ENCODE data around the gene MFSD1.

DNA sequence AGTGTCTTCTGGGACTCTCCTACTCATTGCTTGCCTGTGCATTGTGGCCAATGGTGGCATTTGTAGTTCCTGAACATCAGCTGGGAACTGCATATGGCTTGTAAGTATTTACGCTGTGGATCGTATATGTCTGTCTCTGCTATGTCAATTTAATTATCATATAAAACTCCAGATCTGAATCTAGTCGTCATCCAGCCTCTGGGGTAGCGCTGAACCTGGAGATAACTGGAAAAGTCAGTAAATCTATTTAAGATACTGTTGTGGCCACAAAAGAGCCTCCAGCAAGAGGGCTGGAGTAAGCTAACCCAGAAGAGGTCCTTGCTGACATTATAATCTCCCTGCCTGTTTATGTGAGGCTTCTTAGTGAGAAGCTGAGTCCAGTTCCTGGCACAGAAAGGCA is 21.6 kb downstream of the MFSD1 start:
- no peak for TF ChIP-seq CTCF (conservative IDR thresholded peaks at IDR 0.05 in 1 of 2, IDR thresholded peaks at IDR 0.05 in 1 of 2; ENCODE audit: low read depth in 1 of 2, low read length in 2 of 2)
- TF ChIP-seq EZH2 (IDR thresholded peaks at IDR 0.05; ENCODE audit: low read length, missing control alignments) = no peak
